ENCODE results near the gene ARMH4. TPM values are rescaled to one million over a fixed set of nuclear protein-coding genes. Genes with fewer than 3 reads are reported as not detected.

ARMH4 gene
- total and polyA plus RNA-seq, 7 donors = 0.60 to 6.6 (median 1.7) TPM; not detected in 1

DNA sequence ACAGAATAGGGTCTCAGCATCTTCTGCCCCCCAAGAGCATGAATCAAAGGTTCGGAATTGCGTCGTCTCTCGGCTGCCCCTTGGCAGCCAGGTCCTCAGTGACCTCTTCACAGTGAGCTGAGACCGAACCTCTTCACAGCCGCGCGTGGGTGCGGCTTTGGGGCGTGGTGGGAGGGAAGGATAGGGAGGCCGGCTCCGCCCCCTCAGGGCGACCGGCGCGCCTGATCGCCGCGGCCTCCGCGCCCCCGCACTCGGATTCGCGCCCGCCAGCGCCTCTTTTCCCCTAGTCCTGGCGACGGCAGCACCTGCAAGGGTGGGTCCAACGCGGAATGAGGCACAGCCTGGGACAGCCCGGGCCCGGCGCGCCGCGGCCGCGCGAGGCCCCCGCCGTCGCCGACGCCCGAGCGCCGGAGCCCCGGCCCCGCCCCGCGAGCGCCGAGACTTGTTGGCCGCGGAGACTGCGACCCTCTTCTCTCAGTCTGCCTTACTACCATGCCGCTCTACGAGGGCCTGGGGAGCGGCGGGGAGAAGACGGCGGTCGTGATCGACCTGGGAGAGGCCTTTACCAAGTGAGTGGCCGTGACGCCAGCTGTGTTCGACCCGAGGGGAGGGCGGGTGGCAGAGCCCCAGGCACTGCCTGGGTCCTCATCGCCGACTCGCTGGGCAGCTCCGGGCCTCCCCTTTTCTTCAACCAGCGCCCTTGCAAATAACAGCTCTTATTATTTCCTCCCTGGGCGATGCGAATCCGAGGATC, 47.9 kb upstream of the ARMH4 start, which contains the start of gene ACTR10:
ACTR10 (plus strand) TSS at position 424 of the 754 bp plus-strand sequence; CDS start at position 493, 69 bp downstream.
- intact Hi-C loops (cut with DNase I) = loop anchor here (2.0 kb wide), 2 partner anchors 33 to 39 kb away; no protein-coding TSS in a partner anchor
- peak; percentile 90 for DNase-seq
- Histone ChIP-seq H3K9me3 (no peaks in the 10 kb centered on the region), H3K4me1 (peaks cover 0 to 23% (median 16%) of the 10 kb centered on the region in 4 donors), H3K36me3 (peaks cover 0 to 21% (median 3%) of the 10 kb centered on the region in 4 donors), H3K27ac (peak within 1 kb of the TSS; percentile 89 to 97 (median 96)), H3K4me3 (peak within 1 kb of the TSS; percentile 93 to 97 (median 94)), H3K27me3 (no peaks in the 10 kb centered on the region)
- TF ChIP-seq, protein P1, sequence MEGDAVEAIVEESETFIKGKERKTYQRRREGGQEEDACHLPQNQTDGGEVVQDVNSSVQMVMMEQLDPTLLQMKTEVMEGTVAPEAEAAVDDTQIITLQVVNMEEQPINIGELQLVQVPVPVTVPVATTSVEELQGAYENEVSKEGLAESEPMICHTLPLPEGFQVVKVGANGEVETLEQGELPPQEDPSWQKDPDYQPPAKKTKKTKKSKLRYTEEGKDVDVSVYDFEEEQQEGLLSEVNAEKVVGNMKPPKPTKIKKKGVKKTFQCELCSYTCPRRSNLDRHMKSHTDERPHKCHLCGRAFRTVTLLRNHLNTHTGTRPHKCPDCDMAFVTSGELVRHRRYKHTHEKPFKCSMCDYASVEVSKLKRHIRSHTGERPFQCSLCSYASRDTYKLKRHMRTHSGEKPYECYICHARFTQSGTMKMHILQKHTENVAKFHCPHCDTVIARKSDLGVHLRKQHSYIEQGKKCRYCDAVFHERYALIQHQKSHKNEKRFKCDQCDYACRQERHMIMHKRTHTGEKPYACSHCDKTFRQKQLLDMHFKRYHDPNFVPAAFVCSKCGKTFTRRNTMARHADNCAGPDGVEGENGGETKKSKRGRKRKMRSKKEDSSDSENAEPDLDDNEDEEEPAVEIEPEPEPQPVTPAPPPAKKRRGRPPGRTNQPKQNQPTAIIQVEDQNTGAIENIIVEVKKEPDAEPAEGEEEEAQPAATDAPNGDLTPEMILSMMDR (IDR thresholded peaks at IDR 0.05) = no peak
- TF ChIP-seq POLR2A (IDR thresholded peaks at IDR 0.05) (peak; percentile 24 to 37), POLR2AphosphoS5 (IDR thresholded peaks at IDR 0.05) (peak; percentile 34 to 90 (median 79)), EP300 (IDR thresholded peaks at IDR 0.05) (no peak)
- WGBS, 2 donors = 0 to 1% methylated on average over 78 of the region's 78 CpGs

GRCh38 chr14:58198086-58198485, 46.1 kb upstream of the ARMH4 start:
- Histone ChIP-seq H3K36me3 (peaks cover 0 to 4% (median 0%) of the 10 kb centered on the region in 4 donors), H3K27ac (no peak overlapping the region), H3K4me3 (no peak overlapping the region), H3K4me1 (peaks cover 0 to 23% (median 16%) of the 10 kb centered on the region in 4 donors), H3K27me3 (no peaks in the 10 kb centered on the region), H3K9me3 (no peaks in the 10 kb centered on the region)
- intact Hi-C loops (cut with DNase I) = loop anchor here (2.0 kb wide), 1 partner anchor 31 kb away; no protein-coding TSS in a partner anchor
- 93% methylated on average over 5 of the region's 5 CpGs for WGBS, 2 donors
- no peak for DNase-seq
- TF ChIP-seq, protein P1 (IDR thresholded peaks at IDR 0.05) = no peak
- TF ChIP-seq POLR2A (IDR thresholded peaks at IDR 0.05) (no peak), EP300 (IDR thresholded peaks at IDR 0.05) (no peak), POLR2AphosphoS5 (IDR thresholded peaks at IDR 0.05) (no peak)

DNA sequence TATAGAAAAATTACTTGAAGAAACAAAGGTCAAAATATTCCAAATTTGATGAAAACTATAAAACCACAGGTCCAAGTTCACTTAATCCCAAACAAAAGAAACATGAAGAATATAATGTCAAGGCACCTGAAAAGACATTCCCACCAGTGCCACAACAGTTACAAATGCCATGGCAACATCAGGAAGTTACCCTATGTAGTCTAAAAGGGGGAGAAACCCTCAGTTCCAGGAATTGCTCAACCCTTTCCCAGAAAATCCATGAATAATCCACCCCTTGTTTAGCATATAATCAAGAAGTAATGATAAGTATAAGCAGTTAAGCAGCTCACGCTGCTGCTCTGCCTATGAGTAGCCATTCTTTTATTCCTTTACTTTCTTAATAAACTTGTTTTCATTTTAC, 44.2 kb upstream of the ARMH4 start:
- 94 to 95% methylated on average over 1 of the region's 1 CpG for WGBS, 2 donors
- Histone ChIP-seq H3K36me3 (no peaks in the 10 kb centered on the region), H3K9me3 (no peaks in the 10 kb centered on the region), H3K4me1 (peaks cover 0 to 13% (median 9%) of the 10 kb centered on the region in 4 donors), H3K4me3 (no peak overlapping the region), H3K27ac (no peak overlapping the region), H3K27me3 (no peaks in the 10 kb centered on the region)
- TF ChIP-seq, protein P1 (IDR thresholded peaks at IDR 0.05) = no peak
- TF ChIP-seq POLR2A (IDR thresholded peaks at IDR 0.05) (no peak), EP300 (IDR thresholded peaks at IDR 0.05) (no peak), POLR2AphosphoS5 (IDR thresholded peaks at IDR 0.05) (no peak)
- DNase-seq = no peak
- intact Hi-C loops (cut with DNase I) = no loop called here

- no peak for DNase-seq
- no peak overlapping the region for H3K4me3 ChIP-seq
- no peaks in the 10 kb centered on the region for H3K27me3 ChIP-seq
- no peaks in the 10 kb centered on the region for H3K9me3 ChIP-seq
- H3K4me1 ChIP-seq = no peaks in the 10 kb centered on the region
- WGBS, 2 donors = 14 to 64% methylated on average over 2 of the region's 2 CpGs
- no peak for TF ChIP-seq EP300 (IDR thresholded peaks at IDR 0.05)
- no peak for TF ChIP-seq POLR2A (IDR thresholded peaks at IDR 0.05)
- TF ChIP-seq, protein P1 (IDR thresholded peaks at IDR 0.05) = no peak
- no peak for TF ChIP-seq POLR2AphosphoS5 (IDR thresholded peaks at IDR 0.05)
- intact Hi-C loops (cut with DNase I) = no loop called here
- no peaks in the 10 kb centered on the region for H3K36me3 ChIP-seq
- no peak overlapping the region for H3K27ac ChIP-seq
Measured at GRCh38 chr14:58193542-58193941, 41.5 kb upstream of the ARMH4 start.

All from sigmoid colon (tissue), 7 donors.